Fibroblast of lung (primary cell): ENCODE measurements around the gene GCHFR. TPM values are rescaled to one million over a fixed set of nuclear protein-coding genes. Genes with fewer than 3 reads are reported as not detected.

Experiments
- DNase-seq, 2 donors: peaks; one replicate each; pipeline versions ENCODE4 v3.0.0 to v3.0.0-alpha.2; 2010; ENCODE audit warnings: low read depth in 2 of 2
- H2AFZ ChIP-seq: 2 replicates; pipeline ENCODE4 v1.5.1; 2012; ENCODE audit warnings: low read length, control low read depth, inconsistent platforms
- H3K27ac ChIP-seq: 2 replicates; pipeline ENCODE4 v1.5.1; 2011; ENCODE audit warnings: low read length, control low read depth; ENCODE audit not compliant: insufficient read depth
- H3K27me3 ChIP-seq: 2 replicates; pipeline ENCODE4 v1.5.1; 2011; ENCODE audit warnings: mild to moderate bottlenecking, low read length; ENCODE audit not compliant: control insufficient read depth, insufficient read depth
- H3K36me3 ChIP-seq: 2 replicates; pipeline ENCODE4 v1.5.1; 2011; ENCODE audit warnings: low read length; ENCODE audit not compliant: control insufficient read depth, insufficient read depth
- H3K4me1 ChIP-seq: 2 replicates; pipeline ENCODE4 v1.5.1; 2011; ENCODE audit warnings: low read length; ENCODE audit not compliant: control insufficient read depth, insufficient read depth; ENCODE audit errors: extremely low read depth
- H3K4me2 ChIP-seq: 2 replicates; pipeline ENCODE4 v1.5.1; 2011; ENCODE audit warnings: low read length, control low read depth; ENCODE audit not compliant: insufficient read depth; ENCODE audit errors: extremely low read depth
- H3K4me3 ChIP-seq, 4 experiments: fragments of 200-600 bp in 1 of 4; sonication (generic) in 1 of 4; replicated peaks in 1 of 4; 2 replicates each; pipeline ENCODE4 v1.5.1; 2011 to 2016; ENCODE audit warnings: low read length in 4 of 4, low read depth in 3 of 4, mild to moderate bottlenecking in 3 of 4, control low read depth in 2 of 4, inconsistent platforms in 1 of 4, mixed read lengths in 1 of 4; ENCODE audit not compliant: insufficient read depth in 1 of 4; ENCODE audit errors: control extremely low read depth in 1 of 4
- H3K79me2 ChIP-seq: 2 replicates; pipeline ENCODE4 v1.5.1; 2012; ENCODE audit warnings: mild to moderate bottlenecking, low read length, inconsistent platforms; ENCODE audit not compliant: control insufficient read depth, insufficient read depth
- H3K9ac ChIP-seq: 2 replicates; pipeline ENCODE4 v1.5.1; 2011; ENCODE audit warnings: mild to moderate bottlenecking, low read length, control low read depth; ENCODE audit not compliant: insufficient read depth
- H3K9me3 ChIP-seq: 2 replicates; pipeline ENCODE4 v1.5.1; 2012; ENCODE audit warnings: low read depth, low read length; ENCODE audit not compliant: control insufficient read depth, insufficient read depth
- H4K20me1 ChIP-seq: 2 replicates; pipeline ENCODE4 v1.5.1; 2011; ENCODE audit warnings: low read length; ENCODE audit not compliant: control insufficient read depth, insufficient read depth; ENCODE audit errors: extremely low read depth
- EZH2 ChIP-seq: IDR thresholded peaks from 2 replicates; pipeline ENCODE4 v1.5.1; 2012; ENCODE audit warnings: low read length, control low read depth, mild to moderate bottlenecking; ENCODE audit errors: missing control alignments
- polyA plus RNA-seq, 2 donors: library from polyadenylated mRNA; depleted of rRNA in 1 of 2; stranded (reverse) in 1 of 2; unstranded in 1 of 2; fragments of >200 nt; gene quantifications; 2 replicates each; pipeline ENCODE4 v1.2.1, GENCODE V29; 2011 to 2012; ENCODE audit warnings: missing spikeins in 1 of 2
- total RNA-seq: library from RNA; depleted of rRNA; stranded (reverse); fragments of >200 nt; gene quantifications from 2 replicates; pipeline ENCODE4 v1.2.1, GENCODE V29; 2014
- TF ChIP-seq, protein P1 (sequence below), 2 donors: IDR thresholded peaks in 1 of 2; conservative IDR thresholded peaks in 1 of 2; 1 replicate in 1 of 2; 2 replicates in 1 of 2; pipeline ENCODE4 v1.5.1; 2011 to 2012; ENCODE audit warnings: low read length in 2 of 2, control low read depth in 1 of 2, inconsistent platforms in 1 of 2, low read depth in 1 of 2, mild to moderate bottlenecking in 1 of 2

GCHFR gene
- total and polyA plus RNA-seq, 2 donors (not counting 1 experiment from before 2014, with no cell fraction given): 1.6 to 2.5 TPM

DNA sequence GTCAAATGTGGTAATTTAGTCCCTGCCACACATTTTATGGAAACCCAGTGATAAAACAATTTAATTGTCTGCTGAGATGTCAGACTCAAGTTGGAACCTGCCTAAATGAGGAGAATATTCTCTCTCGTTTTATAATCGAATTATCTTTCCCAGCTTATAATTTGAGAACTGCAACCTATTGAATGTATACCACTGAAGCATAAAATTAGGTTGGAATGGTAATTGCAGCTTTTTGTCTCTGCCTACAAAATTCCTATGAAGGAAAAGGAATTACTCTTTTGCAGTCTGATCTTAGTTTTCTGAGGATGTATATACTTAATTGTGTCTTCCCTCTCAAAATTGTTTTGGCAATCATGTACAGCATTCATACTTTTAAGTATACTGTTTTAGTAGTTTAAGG, 39.9 kb upstream of the GCHFR start:
- Histone ChIP-seq H4K20me1 (no peaks in the 10 kb centered on the region), H3K4me2 (no peak overlapping the region), H3K27me3 (no peaks in the 10 kb centered on the region), H3K9me3 (no peaks in the 10 kb centered on the region), H2AFZ (no peak overlapping the region), H3K36me3 (no peaks in the 10 kb centered on the region), H3K27ac (no peak overlapping the region), H3K4me1 (no peaks in the 10 kb centered on the region), H3K9ac (no peak overlapping the region), H3K4me3 (no peak overlapping the region), H3K79me2 (no peaks in the 10 kb centered on the region)
- DNase-seq: no peak
- TF ChIP-seq, protein P1, sequence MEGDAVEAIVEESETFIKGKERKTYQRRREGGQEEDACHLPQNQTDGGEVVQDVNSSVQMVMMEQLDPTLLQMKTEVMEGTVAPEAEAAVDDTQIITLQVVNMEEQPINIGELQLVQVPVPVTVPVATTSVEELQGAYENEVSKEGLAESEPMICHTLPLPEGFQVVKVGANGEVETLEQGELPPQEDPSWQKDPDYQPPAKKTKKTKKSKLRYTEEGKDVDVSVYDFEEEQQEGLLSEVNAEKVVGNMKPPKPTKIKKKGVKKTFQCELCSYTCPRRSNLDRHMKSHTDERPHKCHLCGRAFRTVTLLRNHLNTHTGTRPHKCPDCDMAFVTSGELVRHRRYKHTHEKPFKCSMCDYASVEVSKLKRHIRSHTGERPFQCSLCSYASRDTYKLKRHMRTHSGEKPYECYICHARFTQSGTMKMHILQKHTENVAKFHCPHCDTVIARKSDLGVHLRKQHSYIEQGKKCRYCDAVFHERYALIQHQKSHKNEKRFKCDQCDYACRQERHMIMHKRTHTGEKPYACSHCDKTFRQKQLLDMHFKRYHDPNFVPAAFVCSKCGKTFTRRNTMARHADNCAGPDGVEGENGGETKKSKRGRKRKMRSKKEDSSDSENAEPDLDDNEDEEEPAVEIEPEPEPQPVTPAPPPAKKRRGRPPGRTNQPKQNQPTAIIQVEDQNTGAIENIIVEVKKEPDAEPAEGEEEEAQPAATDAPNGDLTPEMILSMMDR (conservative IDR thresholded peaks at IDR 0.05 in 1 of 2, IDR thresholded peaks at IDR 0.05 in 1 of 2; ENCODE audit: low read depth in 1 of 2, low read length in 2 of 2): no peak
- TF ChIP-seq EZH2: no peak

GRCh38 chr15:40731034-40731433, 32.8 kb upstream of the GCHFR start:
- Histone ChIP-seq H3K27ac (no peak overlapping the region), H3K4me3 (no peak overlapping the region), H3K4me2 (no peak overlapping the region), H4K20me1 (no peaks in the 10 kb centered on the region), H3K36me3 (peaks cover 2% of the 10 kb centered on the region), H3K79me2 (no peaks in the 10 kb centered on the region), H3K9me3 (no peaks in the 10 kb centered on the region), H3K9ac (no peak overlapping the region), H3K27me3 (no peaks in the 10 kb centered on the region), H2AFZ (no peak overlapping the region), H3K4me1 (no peaks in the 10 kb centered on the region)
- DNase-seq: no peak
- no peak for TF ChIP-seq EZH2
- TF ChIP-seq, protein P1 (conservative IDR thresholded peaks at IDR 0.05 in 1 of 2, IDR thresholded peaks at IDR 0.05 in 1 of 2; ENCODE audit: low read depth in 1 of 2, low read length in 2 of 2): no peak

GRCh38 chr15:40736575-40736974, 27.3 kb upstream of the GCHFR start:
- no peaks in the 10 kb centered on the region for H3K4me1 ChIP-seq
- H3K4me2 ChIP-seq: no peak overlapping the region
- H3K27me3 ChIP-seq: no peaks in the 10 kb centered on the region
- no peak overlapping the region for H3K27ac ChIP-seq
- no peaks in the 10 kb centered on the region for H4K20me1 ChIP-seq
- H3K9ac ChIP-seq: no peak overlapping the region
- DNase-seq: no peak
- H3K4me3 ChIP-seq: no peak overlapping the region
- H3K36me3 ChIP-seq: peaks cover 2% of the 10 kb centered on the region
- no peaks in the 10 kb centered on the region for H3K79me2 ChIP-seq
- no peak overlapping the region for H2AFZ ChIP-seq
- TF ChIP-seq, protein P1 (conservative IDR thresholded peaks at IDR 0.05 in 1 of 2, IDR thresholded peaks at IDR 0.05 in 1 of 2; ENCODE audit: low read depth in 1 of 2, low read length in 2 of 2): no peak
- TF ChIP-seq EZH2: no peak
- no peaks in the 10 kb centered on the region for H3K9me3 ChIP-seq
